ENCODE data around the gene NFIL3. TPM values are rescaled to one million over a fixed set of nuclear protein-coding genes. Genes with fewer than 3 reads are reported as not detected.

The NFIL3 gene
- total and polyA plus RNA-seq, 2 of the 4 experiments (the other 2 are of a cell fraction) = 27.6 to 27.7 TPM

- in situ Hi-C loops (cut with MboI; ENCODE audit: low sequenced_read_pairs) (no loop called here), intact Hi-C loops (cut with micrococcal nuclease) (loop anchor here (1.0 to 5.0 kb wide), 8 partner anchors 61 to 385 kb away; partner anchors contain the start of gene AUH), dilution Hi-C loops (cut with HindIII; ENCODE audit: low sequenced_read_pairs, unreplicated experiment) (no loop called here)
- Histone ChIP-seq H2BK5ac (ENCODE audit: low read depth, low read length, poor library complexity, severe bottlenecking) (peak overlapping the region; percentile 95), H3K9ac (ENCODE audit: low read depth, low read length) (peak overlapping the region; percentile 73), H4K5ac (ENCODE audit: low read depth, low read length) (peak overlapping the region; percentile 69; the same call in 1 of the 2 replicates), H3K36me3 (ENCODE audit: control insufficient read depth, insufficient read depth, low read length) (no peaks in the 10 kb centered on the region), H3K4me2 (ENCODE audit: low read depth, low read length) (peak overlapping the region; percentile 93), H4K91ac (ENCODE audit: insufficient read depth, low read depth, low read length) (peak overlapping the region; percentile 68), H3K14ac (replicated peaks; ENCODE audit: low read depth, low read length) (peak overlapping the region; percentile 80), H2AFZ (replicated peaks; ENCODE audit: low read length, poor library complexity) (no peak overlapping the region), H2BK20ac (ENCODE audit: low read depth, low read length) (peak overlapping the region; percentile 59; the same call in 1 of the 2 replicates), H2AK5ac (ENCODE audit: low read depth, low read length) (peak overlapping the region; percentile 62), H4K8ac (ENCODE audit: low read depth in 2 of 2, low read length in 2 of 2) (peak overlapping the region; percentile 42 to 66; a peak in 2 of 4 replicates), H2AK9ac (replicated peaks; ENCODE audit: low read depth, low read length, poor library complexity) (peak overlapping the region; percentile 76), H3K9me1 (ENCODE audit: insufficient read depth, low read length) (peaks cover 5% of the 10 kb centered on the region; the same call in 1 of the 2 replicates), H3K27ac (ENCODE audit: insufficient read depth, low read length) (peak overlapping the region; percentile 92), H3K56ac (ENCODE audit: extremely low read depth, insufficient read depth, low read length) (peak overlapping the region; percentile 92), H3K18ac (ENCODE audit: low read depth, low read length) (peak overlapping the region; percentile 35), H3K27me3 (ENCODE audit: control insufficient read depth, insufficient read depth, low read length) (no peaks in the 10 kb centered on the region), H3K23ac (ENCODE audit: low read depth, low read length) (peak overlapping the region; percentile 98), H4K20me1 (ENCODE audit: insufficient read depth, low read length) (peaks cover 26% of the 10 kb centered on the region), H3K4me1 (ENCODE audit: control insufficient read depth, insufficient read depth, low read length) (peaks cover 12% of the 10 kb centered on the region), H3K4me3 (ENCODE audit: insufficient read depth, low read depth, low read length) (peak overlapping the region; percentile 58), H3K79me1 (ENCODE audit: low read depth in 1 of 2, low read length in 2 of 2) (peaks cover 4 to 23% of the 10 kb centered on the region in 2 experiments; a peak in 2 of 4 replicates), H3K9me3 (ENCODE audit: control insufficient read depth, insufficient read depth, low read length) (no peaks in the 10 kb centered on the region), H2BK15ac (ENCODE audit: low read depth, low read length) (no peak overlapping the region), H3K4ac (ENCODE audit: low read depth, low read length) (peak overlapping the region; percentile 75), H2BK120ac (ENCODE audit: low read depth, low read length) (peak overlapping the region; percentile 86)
- ATAC-seq (ENCODE audit: low read depth) (no peak), DNase-seq (peak; percentile 41)
- TF ChIP-seq RAD21 (IDR thresholded peaks at IDR 0.05; ENCODE audit: low read length) (no peak), MXI1 (IDR thresholded peaks at IDR 0.05; ENCODE audit: borderline replicate concordance, low read depth, low read length) (peak; percentile 37; the same call in 1 of the 2 replicates), MAFK (IDR thresholded peaks at IDR 0.05; ENCODE audit: low read depth, low read length) (no peak), POLR2A (IDR thresholded peaks at IDR 0.05; ENCODE audit: low read depth, low read length) (peak; percentile 75), CEBPB (IDR thresholded peaks at IDR 0.05; ENCODE audit: low read depth, low read length) (no peak), BHLHE40 (IDR thresholded peaks at IDR 0.05; ENCODE audit: low read depth, low read length) (no peak), CHD1 (IDR thresholded peaks at IDR 0.05; ENCODE audit: low read depth, low read length) (no peak; the same call in 1 of the 2 replicates), SMC3 (IDR thresholded peaks at IDR 0.05; ENCODE audit: low read depth, low read length) (no peak)
- POLR2A ChIA-PET (ENCODE audit: unreplicated experiment) = no interaction called here
- CTCF ChIA-PET = interaction anchor here (0.6 to 1.2 kb wide), 3 partner anchors 11 to 265 kb away, joined by 3 to 8 read pairs (median 3); no protein-coding TSS in a partner anchor
- WGBS, 2 experiments (ENCODE audit: extremely low coverage in 2 of 2, insufficient read length in 1 of 2) = 0% methylated on average over 2 of the region's 16 CpGs; no CpG with 5 or more reads in 1 of the 2 experiments
- TSS peak; percentile 70 for BruUV-seq (replicated peaks)
These were observed 1.5 kb downstream of the NFIL3 start for GRCh38 chr9:91421971-91422757.
